Neural cell (in vitro differentiated cells): ENCODE results near the gene TMCC2. TPM values are rescaled to one million over a fixed set of nuclear protein-coding genes. Genes with fewer than 3 reads are reported as not detected.

Source experiments
- H2AFZ ChIP-seq: fragments of 200-600, 300-800 bp; sonication (generic), shearing (Covaris generic); 2 replicates; pipeline ENCODE4 v1.6.0; 2014; ENCODE audit warnings: low read depth, mild to moderate bottlenecking, antibody characterized with exemption, low read length, moderate library complexity
- H3F3A ChIP-seq: fragments of 200-600 bp; shearing (Covaris generic); 2 replicates; pipeline ENCODE4 v1.6.1; 2016; ENCODE audit warnings: mild to moderate bottlenecking, moderate library complexity, mixed read lengths, antibody characterized with exemption, low read length; ENCODE audit not compliant: insufficient read depth, poor library complexity, severe bottlenecking
- H3K27ac ChIP-seq: fragments of 200-600, 300-800 bp; sonication (generic), shearing (Covaris generic); 2 replicates; pipeline ENCODE4 v1.5.1; 2014; ENCODE audit warnings: mild to moderate bottlenecking, low read length, moderate library complexity
- H3K27me3 ChIP-seq: fragments of 300-800, 200-600 bp; sonication (generic), shearing (Covaris generic); 2 replicates; pipeline ENCODE4 v1.6.0; 2014; ENCODE audit warnings: mild to moderate bottlenecking, low read depth, low read length, moderate library complexity; ENCODE audit not compliant: insufficient read depth
- H3K36me3 ChIP-seq: fragments of 300-800, 200-600 bp; sonication (generic), shearing (Covaris generic); 2 replicates; pipeline ENCODE4 v1.5.1; 2014; ENCODE audit warnings: mild to moderate bottlenecking, antibody characterized with exemption, low read length, moderate library complexity; ENCODE audit not compliant: insufficient read depth
- H3K4me2 ChIP-seq: fragments of 300-800, 200-600 bp; sonication (generic), shearing (Covaris generic); 2 replicates; pipeline ENCODE4 v1.6.0; 2014; ENCODE audit warnings: mild to moderate bottlenecking, low read length
- H3K4me3 ChIP-seq: fragments of 300-800, 200-600 bp; sonication (generic), shearing (Covaris generic); 2 replicates; pipeline ENCODE4 v1.5.1; 2014; ENCODE audit warnings: mild to moderate bottlenecking, low read length, moderate library complexity
- H3K79me2 ChIP-seq: fragments of 200-600 bp; shearing (Covaris generic); replicated peaks from 2 replicates; pipeline ENCODE4 v1.6.0; 2014; ENCODE audit warnings: mild to moderate bottlenecking, low read length, moderate library complexity; ENCODE audit not compliant: insufficient read depth
- H3K9ac ChIP-seq: fragments of 300-800, 200-600 bp; sonication (generic), shearing (Covaris generic); 2 replicates; pipeline ENCODE4 v1.6.1; 2016; ENCODE audit warnings: mild to moderate bottlenecking, low read length, mixed read lengths
- H3K9me2 ChIP-seq: fragments of 200-600 bp; shearing (Covaris generic); 2 replicates; pipeline ENCODE4 v1.6.1; 2016; ENCODE audit warnings: mild to moderate bottlenecking, low read length, mixed read lengths; ENCODE audit not compliant: insufficient read depth
- H3K9me3 ChIP-seq: fragments of 200-600, 300-800 bp; sonication (generic), shearing (Covaris generic); 2 replicates; pipeline ENCODE4 v1.6.1; 2016; ENCODE audit warnings: mild to moderate bottlenecking, mixed run types, low read length, moderate library complexity, mixed read lengths
- H4K20me1 ChIP-seq: fragments of 200-600 bp; shearing (Covaris generic); 2 replicates; pipeline ENCODE4 v1.6.1; 2016; ENCODE audit warnings: mild to moderate bottlenecking, mixed run types; ENCODE audit not compliant: insufficient read depth
- CTCF ChIP-seq: fragments of 450-650 bp; IDR thresholded peaks from 2 replicates; pipeline ENCODE4 v1.5.1; 2014; ENCODE audit warnings: antibody characterized with exemption, mild to moderate bottlenecking, moderate library complexity; ENCODE audit not compliant: poor library complexity, severe bottlenecking
- EP300 ChIP-seq: fragments of 450-650 bp; conservative IDR thresholded peaks from 2 replicates; pipeline ENCODE4 v1.6.1; 2014; ENCODE audit warnings: antibody characterized with exemption, mild to moderate bottlenecking, moderate library complexity; ENCODE audit not compliant: poor library complexity, severe bottlenecking
- EZH2 ChIP-seq: fragments of 200-600, 300-800 bp; shearing (Covaris generic), sonication (generic); IDR thresholded peaks from 2 replicates; pipeline ENCODE4 v1.6.1; 2014; ENCODE audit warnings: antibody characterized with exemption, low read length, borderline replicate concordance, mild to moderate bottlenecking; ENCODE audit not compliant: insufficient read depth, poor library complexity, severe bottlenecking
- MXI1 ChIP-seq: fragments of 450-650 bp; conservative IDR thresholded peaks from 2 replicates; pipeline ENCODE4 v1.6.1; 2014; ENCODE audit warnings: antibody characterized with exemption, mild to moderate bottlenecking; ENCODE audit not compliant: poor library complexity, severe bottlenecking
- POLR2AphosphoS5 ChIP-seq: IDR thresholded peaks from 2 replicates; pipeline ENCODE4 v1.6.1; 2012
- RAD21 ChIP-seq: fragments of 450-650 bp; conservative IDR thresholded peaks from 2 replicates; pipeline ENCODE4 v1.6.1; 2014; ENCODE audit warnings: antibody characterized with exemption, mild to moderate bottlenecking, moderate library complexity
- REST ChIP-seq: IDR thresholded peaks from 2 replicates; pipeline ENCODE4 v1.6.1; 2012; ENCODE audit warnings: borderline replicate concordance
- SMC3 ChIP-seq: fragments of 450-650 bp; conservative IDR thresholded peaks from 2 replicates; pipeline ENCODE4 v1.6.1; 2014; ENCODE audit warnings: antibody characterized with exemption, mild to moderate bottlenecking, moderate library complexity; ENCODE audit not compliant: poor library complexity
- TAF1 ChIP-seq: IDR thresholded peaks from 2 replicates; pipeline ENCODE4 v1.6.1; 2012; ENCODE audit warnings: low read depth
- polyA plus RNA-seq: library from polyadenylated mRNA; depleted of rRNA; stranded (reverse); fragments of >200 nt; gene quantifications from 2 replicates; pipeline ENCODE4 v1.2.3, GENCODE V29; 2014

The TMCC2 gene
- polyA plus RNA-seq, 1 donor from 2014 or later = 32.2 TPM

GRCh38 chr1:205199931-205200299 is 27.8 kb upstream of the TMCC2 start:
- Histone ChIP-seq H3K9me3 (no peaks in the 10 kb centered on the region), H3K36me3 (no peaks in the 10 kb centered on the region), H3K27me3 (no peaks in the 10 kb centered on the region), H3K4me3 (no peak overlapping the region), H3F3A (no peaks in the 10 kb centered on the region), H3K9ac (no peak overlapping the region), H3K27ac (no peak overlapping the region), H3K79me2 (peaks cover 14% of the 10 kb centered on the region), H4K20me1 (no peaks in the 10 kb centered on the region), H3K9me2 (no peaks in the 10 kb centered on the region), H2AFZ (no peak overlapping the region), H3K4me2 (no peak overlapping the region)
- no peak for TF ChIP-seq RAD21
- TF ChIP-seq POLR2AphosphoS5 = no peak

- H3K9ac ChIP-seq = no peak overlapping the region
- H3K79me2 ChIP-seq = peaks cover 22% of the 10 kb centered on the region
- no peaks in the 10 kb centered on the region for H3K9me2 ChIP-seq
- H3F3A ChIP-seq = no peaks in the 10 kb centered on the region
- H3K27me3 ChIP-seq = no peaks in the 10 kb centered on the region
- no peak overlapping the region for H3K4me3 ChIP-seq
- no peak overlapping the region for H3K4me2 ChIP-seq
- TF ChIP-seq REST (no peak), CTCF (no peak), SMC3 (no peak), EZH2 (no peak), MXI1 (no peak), RAD21 (no peak), TAF1 (no peak), EP300 (no peak), POLR2AphosphoS5 (no peak)
- no peaks in the 10 kb centered on the region for H3K36me3 ChIP-seq
- H2AFZ ChIP-seq = no peak overlapping the region
- no peaks in the 10 kb centered on the region for H3K9me3 ChIP-seq
- no peaks in the 10 kb centered on the region for H4K20me1 ChIP-seq
- H3K27ac ChIP-seq = no peak overlapping the region
These were observed 23.2 kb upstream of the TMCC2 start for GRCh38 chr1:205204552-205204951.

- no peak overlapping the region for H3K4me3 ChIP-seq
- peaks cover 22% of the 10 kb centered on the region for H3K79me2 ChIP-seq
- H3K36me3 ChIP-seq = no peaks in the 10 kb centered on the region
- no peaks in the 10 kb centered on the region for H3K9me3 ChIP-seq
- no peak overlapping the region for H3K27ac ChIP-seq
- H3F3A ChIP-seq = no peaks in the 10 kb centered on the region
- H3K4me2 ChIP-seq = no peak overlapping the region
- no peak overlapping the region for H3K9ac ChIP-seq
- no peaks in the 10 kb centered on the region for H3K27me3 ChIP-seq
- TF ChIP-seq POLR2AphosphoS5 = no peak
- TF ChIP-seq RAD21 = no peak
- TF ChIP-seq MXI1 = no peak
- no peak for TF ChIP-seq EZH2
- no peak for TF ChIP-seq TAF1
- no peak for TF ChIP-seq CTCF
- H2AFZ ChIP-seq = no peak overlapping the region
- H4K20me1 ChIP-seq = no peaks in the 10 kb centered on the region
- no peaks in the 10 kb centered on the region for H3K9me2 ChIP-seq
These were observed 22.7 kb upstream of the TMCC2 start for GRCh38 chr1:205205055-205205454.
